ENCODE measurements around the gene CDK17. TPM values are rescaled to one million over a fixed set of nuclear protein-coding genes. Genes with fewer than 3 reads are reported as not detected.

CDK17 gene
- total RNA-seq, 4 donors from 2014 or later = 38.7 to 93.3 (median 43.4) TPM

DNA sequence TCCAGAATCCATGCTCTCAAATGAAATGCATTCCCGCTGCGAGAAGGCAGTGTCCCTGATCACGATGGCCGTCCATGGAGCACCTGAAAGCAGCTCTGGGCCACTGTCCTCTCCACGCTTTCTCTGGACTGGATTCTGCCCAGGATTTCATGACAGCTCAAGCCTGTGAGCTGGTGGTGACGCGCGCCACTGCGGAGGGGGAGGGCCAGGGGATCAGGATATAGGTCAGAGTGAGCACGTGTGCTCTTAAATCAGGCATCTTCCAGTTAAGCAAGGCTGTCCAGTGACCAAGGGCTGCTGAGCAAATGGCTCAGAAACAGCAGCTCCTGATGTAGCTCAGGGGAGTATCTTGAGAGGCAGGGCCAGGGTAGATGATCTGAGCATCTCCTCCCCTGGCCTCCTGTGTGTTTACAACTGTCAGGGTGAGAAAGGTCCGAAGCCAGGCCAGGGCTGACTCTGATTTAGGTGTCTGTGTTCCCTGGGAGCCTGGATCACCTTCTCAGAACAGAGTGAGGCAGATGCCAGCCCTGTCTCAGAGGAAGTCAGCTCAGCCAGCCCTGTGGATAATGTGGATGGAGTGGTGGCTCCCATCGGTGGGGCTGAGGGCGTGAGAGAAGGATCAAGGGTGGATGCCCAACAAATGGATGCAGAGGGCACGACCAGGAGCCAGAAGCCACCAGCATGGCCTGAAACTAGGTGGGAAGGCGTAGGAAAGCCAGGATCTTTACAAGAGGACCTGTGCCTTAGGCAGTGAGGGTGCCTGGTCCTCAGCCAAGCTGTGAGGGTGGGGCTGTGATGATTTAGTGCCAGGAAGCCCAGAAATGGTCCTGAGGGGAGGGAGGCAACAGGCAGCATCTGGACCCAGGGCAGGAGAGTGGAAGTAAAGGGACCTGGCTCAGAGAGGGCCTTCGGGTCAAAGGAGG is 150.8 kb downstream of the CDK17 start:
- WGBS = 58% methylated on average over 10 of the region's 16 CpGs
- Histone ChIP-seq H3K27me3 (no peaks in the 10 kb centered on the region), H3K4me1 (peaks cover 19% of the 10 kb centered on the region), H3K4me3 (no peak overlapping the region), H3K27ac (peak overlapping the region; percentile 2), H3K36me3 (peaks cover 42% of the 10 kb centered on the region), H3K9me3 (no peaks in the 10 kb centered on the region)
- no peak for TF ChIP-seq EP300 (IDR thresholded peaks at IDR 0.05)
- TF ChIP-seq POLR2A (IDR thresholded peaks at IDR 0.05) = no peak
- TF ChIP-seq POLR2AphosphoS5 (IDR thresholded peaks at IDR 0.05) = no peak
- TF ChIP-seq, protein P1, sequence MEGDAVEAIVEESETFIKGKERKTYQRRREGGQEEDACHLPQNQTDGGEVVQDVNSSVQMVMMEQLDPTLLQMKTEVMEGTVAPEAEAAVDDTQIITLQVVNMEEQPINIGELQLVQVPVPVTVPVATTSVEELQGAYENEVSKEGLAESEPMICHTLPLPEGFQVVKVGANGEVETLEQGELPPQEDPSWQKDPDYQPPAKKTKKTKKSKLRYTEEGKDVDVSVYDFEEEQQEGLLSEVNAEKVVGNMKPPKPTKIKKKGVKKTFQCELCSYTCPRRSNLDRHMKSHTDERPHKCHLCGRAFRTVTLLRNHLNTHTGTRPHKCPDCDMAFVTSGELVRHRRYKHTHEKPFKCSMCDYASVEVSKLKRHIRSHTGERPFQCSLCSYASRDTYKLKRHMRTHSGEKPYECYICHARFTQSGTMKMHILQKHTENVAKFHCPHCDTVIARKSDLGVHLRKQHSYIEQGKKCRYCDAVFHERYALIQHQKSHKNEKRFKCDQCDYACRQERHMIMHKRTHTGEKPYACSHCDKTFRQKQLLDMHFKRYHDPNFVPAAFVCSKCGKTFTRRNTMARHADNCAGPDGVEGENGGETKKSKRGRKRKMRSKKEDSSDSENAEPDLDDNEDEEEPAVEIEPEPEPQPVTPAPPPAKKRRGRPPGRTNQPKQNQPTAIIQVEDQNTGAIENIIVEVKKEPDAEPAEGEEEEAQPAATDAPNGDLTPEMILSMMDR (IDR thresholded peaks at IDR 0.05) = no peak
- DNase-seq (ENCODE audit: low spot score in 2 of 2) = peak in 1 of 2 donors; percentile 76

DNA sequence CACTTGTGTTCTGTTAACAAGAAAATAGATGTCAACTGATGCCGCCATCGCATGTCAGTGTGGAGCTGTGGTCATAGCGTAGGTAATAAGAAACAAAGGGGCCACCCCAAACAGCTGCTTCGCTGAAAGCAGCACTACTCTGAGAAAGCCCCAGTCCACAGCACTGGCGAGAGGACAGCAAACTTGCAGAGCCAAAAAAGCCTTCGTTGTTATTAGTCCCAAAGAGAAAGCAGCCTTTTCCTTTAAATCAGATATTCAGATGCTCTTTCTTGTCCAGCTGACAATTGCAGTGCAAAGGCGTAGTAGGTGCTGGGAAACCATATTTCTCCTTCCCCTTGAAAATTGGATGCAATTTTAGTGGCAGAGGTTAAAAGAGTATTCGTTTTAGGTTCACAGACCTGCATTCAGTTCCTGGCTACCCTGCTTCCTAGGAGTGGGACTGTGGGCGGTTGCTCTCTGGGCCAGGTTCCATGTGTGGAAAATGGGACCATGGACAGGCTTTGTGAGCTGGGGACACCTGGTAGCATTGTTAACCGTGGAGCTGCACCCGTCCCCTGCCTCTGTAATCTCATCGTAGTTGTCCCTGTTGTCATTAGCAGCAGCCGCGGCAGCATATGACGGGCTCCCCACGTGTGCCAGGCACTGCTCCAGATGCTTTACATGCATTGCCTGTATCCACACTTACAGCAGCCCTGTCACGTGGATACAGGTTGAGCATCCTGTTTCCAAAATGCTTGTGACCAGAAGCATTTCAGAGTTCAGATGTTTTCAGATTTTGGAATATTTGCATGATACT is 151.9 kb downstream of the CDK17 start:
- H3K4me3 ChIP-seq = no peak overlapping the region
- H3K4me1 ChIP-seq = peaks cover 18% of the 10 kb centered on the region
- H3K9me3 ChIP-seq = no peaks in the 10 kb centered on the region
- no peaks in the 10 kb centered on the region for H3K27me3 ChIP-seq
- peaks cover 42% of the 10 kb centered on the region for H3K36me3 ChIP-seq
- DNase-seq (ENCODE audit: low spot score in 2 of 2) = no peak
- WGBS = 76% methylated on average over 16 of the region's 17 CpGs
- no peak overlapping the region for H3K27ac ChIP-seq
- TF ChIP-seq POLR2AphosphoS5 (IDR thresholded peaks at IDR 0.05) (no peak), POLR2A (IDR thresholded peaks at IDR 0.05) (no peak)

DNA sequence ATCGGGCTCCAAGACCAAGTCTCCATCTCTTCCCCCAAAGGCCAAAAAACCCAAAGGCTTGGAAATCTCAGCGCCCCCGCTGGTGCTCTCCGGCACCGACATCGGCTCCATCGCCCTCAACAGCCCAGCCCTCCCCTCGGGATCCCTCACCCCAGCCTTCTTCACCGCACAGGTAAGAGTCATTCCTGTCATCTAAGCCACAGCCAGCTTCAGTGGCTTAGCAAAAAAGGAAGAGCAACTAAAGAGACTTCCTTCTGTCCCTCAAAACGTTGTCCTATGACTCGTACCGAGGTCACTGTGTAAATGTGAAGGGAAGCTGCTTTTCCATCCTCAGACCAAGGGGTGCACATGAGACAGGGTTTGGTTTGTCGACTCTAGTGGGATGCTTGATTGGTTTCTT is 152.7 kb downstream of the CDK17 start:
- peaks cover 22% of the 10 kb centered on the region for H3K4me1 ChIP-seq
- H3K9me3 ChIP-seq = no peaks in the 10 kb centered on the region
- no peak for DNase-seq (ENCODE audit: low spot score in 2 of 2)
- no peak overlapping the region for H3K27ac ChIP-seq
- WGBS = 87% methylated on average over 13 of the region's 13 CpGs
- H3K4me3 ChIP-seq = no peak overlapping the region
- H3K36me3 ChIP-seq = peaks cover 42% of the 10 kb centered on the region
- no peaks in the 10 kb centered on the region for H3K27me3 ChIP-seq
- TF ChIP-seq, protein P1 (IDR thresholded peaks at IDR 0.05) = no peak
- TF ChIP-seq POLR2AphosphoS5 (IDR thresholded peaks at IDR 0.05) (no peak), POLR2A (IDR thresholded peaks at IDR 0.05) (no peak), EP300 (IDR thresholded peaks at IDR 0.05) (no peak)

DNA sequence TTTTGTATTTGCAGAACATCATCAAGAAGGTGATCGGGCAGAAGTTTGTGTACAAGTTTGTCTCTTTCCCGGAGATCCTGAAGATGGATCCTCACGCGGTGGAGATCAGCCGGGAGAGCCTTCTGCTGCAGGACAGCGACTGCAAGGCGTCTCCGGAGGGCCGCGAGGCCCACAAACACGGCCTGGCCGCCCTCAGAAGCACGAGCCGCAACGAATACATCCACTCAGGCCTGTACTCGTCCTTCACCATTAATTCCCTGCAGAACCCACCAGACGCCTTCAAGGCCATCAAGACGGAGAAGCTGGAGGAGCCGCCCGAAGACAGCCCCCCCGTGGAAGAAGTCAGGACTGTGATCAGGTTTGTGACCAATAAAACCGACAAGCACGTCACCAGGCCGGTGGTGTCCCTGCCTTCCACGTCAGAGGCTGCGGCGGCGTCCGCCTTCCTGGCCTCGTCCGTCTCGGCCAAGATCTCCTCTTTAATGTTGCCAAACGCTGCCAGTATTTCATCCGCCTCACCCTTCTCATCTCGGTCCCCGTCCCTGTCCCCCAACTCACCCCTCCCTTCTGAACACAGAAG is 153.2 kb downstream of the CDK17 start:
- Histone ChIP-seq H3K27me3 (no peaks in the 10 kb centered on the region), H3K36me3 (peaks cover 42% of the 10 kb centered on the region), H3K4me1 (peaks cover 27% of the 10 kb centered on the region), H3K9me3 (no peaks in the 10 kb centered on the region), H3K27ac (no peak overlapping the region), H3K4me3 (no peak overlapping the region)
- DNase-seq (ENCODE audit: low spot score in 2 of 2) = no peak
- TF ChIP-seq EP300 (IDR thresholded peaks at IDR 0.05) = no peak
- TF ChIP-seq, protein P1 (IDR thresholded peaks at IDR 0.05) = no peak
- no peak for TF ChIP-seq POLR2A (IDR thresholded peaks at IDR 0.05)
- TF ChIP-seq POLR2AphosphoS5 (IDR thresholded peaks at IDR 0.05) = no peak
- 97% methylated on average over 36 of the region's 36 CpGs for WGBS

DNA sequence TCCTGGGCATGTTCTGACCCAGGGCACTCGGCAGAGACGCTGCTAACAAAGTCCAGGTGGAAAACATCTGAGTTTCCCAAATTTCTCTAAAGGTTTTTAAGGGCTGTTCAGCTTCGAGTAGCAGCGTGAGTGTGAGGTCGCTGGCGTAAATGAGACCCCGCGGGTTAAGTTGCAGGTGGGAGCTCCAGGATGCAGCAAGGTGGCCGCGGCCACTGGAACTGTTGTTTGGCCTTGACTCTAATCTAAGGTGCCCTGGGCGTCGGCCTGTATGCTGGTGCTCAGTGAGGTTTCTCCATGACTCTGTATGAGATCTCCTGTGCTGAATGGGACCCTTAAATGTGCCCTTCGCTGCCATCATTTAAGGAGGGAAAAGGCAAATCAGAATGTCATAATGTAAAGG is 155.4 kb downstream of the CDK17 start:
- 80% methylated on average over 13 of the region's 13 CpGs for WGBS
- no peaks in the 10 kb centered on the region for H3K27me3 ChIP-seq
- H3K36me3 ChIP-seq = peaks cover 24% of the 10 kb centered on the region
- no peak overlapping the region for H3K27ac ChIP-seq
- H3K9me3 ChIP-seq = no peaks in the 10 kb centered on the region
- H3K4me3 ChIP-seq = no peak overlapping the region
- peak in 1 of 2 donors; percentile 37 for DNase-seq (ENCODE audit: low spot score in 2 of 2)
- no peak for TF ChIP-seq EP300 (IDR thresholded peaks at IDR 0.05)
- TF ChIP-seq, protein P1 (IDR thresholded peaks at IDR 0.05) = no peak
- TF ChIP-seq POLR2A (IDR thresholded peaks at IDR 0.05) = no peak
- no peak for TF ChIP-seq POLR2AphosphoS5 (IDR thresholded peaks at IDR 0.05)
- peaks cover 41% of the 10 kb centered on the region for H3K4me1 ChIP-seq
